ENCODE data around the gene CDH4. TPM values are rescaled to one million over a fixed set of nuclear protein-coding genes. Genes with fewer than 3 reads are reported as not detected.

CDH4 gene
- total and polyA plus RNA-seq, 9 of the 15 experiments (the other 6 are each of a cell fraction or from before 2014, with no cell fraction given) = 0.04 TPM; not detected in 8

DNA sequence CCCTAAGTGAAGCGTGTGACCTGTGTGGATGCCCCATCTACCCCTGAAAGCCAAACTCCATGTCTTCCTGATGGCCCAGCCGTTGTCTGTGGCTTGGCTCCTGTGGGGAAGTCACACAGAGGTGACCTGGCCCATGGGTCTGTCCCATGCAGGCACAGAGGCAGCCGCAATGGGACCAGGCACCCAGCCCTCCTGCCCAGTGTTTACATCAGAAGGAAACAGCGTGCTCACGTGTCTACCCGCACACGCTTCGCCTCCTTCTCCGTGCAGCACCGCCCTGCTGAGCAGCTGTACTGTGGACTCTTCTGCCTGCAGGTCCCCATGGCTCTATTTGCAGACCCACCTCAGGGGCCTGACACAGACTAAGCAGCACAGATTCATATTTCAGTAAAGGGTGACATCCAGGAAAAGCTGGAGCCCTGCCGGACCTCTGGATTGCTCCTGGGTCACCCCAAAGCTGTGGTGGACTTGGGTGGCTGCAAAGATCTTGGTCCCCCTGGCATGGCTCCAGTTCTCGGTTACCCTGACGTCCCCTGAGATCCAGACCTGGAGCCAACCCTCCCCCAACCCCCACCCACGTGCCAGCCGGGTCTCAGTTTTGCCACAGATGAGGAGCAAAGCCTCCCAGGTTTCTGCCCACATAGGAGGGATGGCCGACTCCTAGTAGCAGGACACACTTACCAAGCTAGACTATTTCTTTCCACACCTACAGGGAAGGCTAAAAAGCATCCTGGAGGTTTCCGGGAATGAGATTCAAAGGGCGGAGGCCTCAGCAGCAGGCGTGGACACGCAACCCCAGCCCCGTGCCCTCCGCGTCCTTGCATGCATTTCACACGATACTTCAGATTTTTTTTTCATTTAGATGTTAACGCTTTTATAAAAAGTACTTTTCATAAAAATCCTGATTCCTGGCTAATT lies 120.3 kb downstream of the CDH4 start:
- no peaks in the 10 kb centered on the region for H3K36me3 ChIP-seq (ENCODE audit: control insufficient read depth, insufficient read depth, low read length)
- no peak overlapping the region for H3K4me3 ChIP-seq
- FAIRE-seq (no peak), ATAC-seq (no peak), DNase-seq (ENCODE audit: extremely low read depth in 1 of 4, low spot score in 3 of 4) (no peak)
- H3K9me3 ChIP-seq (replicated peaks; ENCODE audit: control insufficient read depth, insufficient read depth, low read depth, low read length) = no peaks in the 10 kb centered on the region
- no peaks in the 10 kb centered on the region for H3K4me1 ChIP-seq (replicated peaks in 1 of 2; ENCODE audit: control insufficient read depth in 2 of 2, insufficient read depth in 2 of 2, low read length in 2 of 2)
- intact Hi-C loops (cut with micrococcal nuclease) = no loop called here
- no peaks in the 10 kb centered on the region for H4K20me1 ChIP-seq (replicated peaks; ENCODE audit: control insufficient read depth, insufficient read depth, low read length)
- no peak overlapping the region; a peak in 1 of 4 replicates for H3K9ac ChIP-seq (ENCODE audit: insufficient read depth in 1 of 2, low read depth in 2 of 2, low read length in 2 of 2)
- no peak overlapping the region for H2AFZ ChIP-seq (ENCODE audit: low read depth, low read length)
- peaks cover 0 to 24% of the 10 kb centered on the region in 2 experiments; a peak in 3 of 5 replicates for H3K27me3 ChIP-seq (ENCODE audit: control insufficient read depth in 2 of 2, insufficient read depth in 2 of 2, low read length in 2 of 2)
- BruUV-seq (replicated peaks) = no TSS peak
- TF ChIP-seq SAFB (IDR thresholded peaks at IDR 0.05; ENCODE audit: borderline replicate concordance, low read depth, low read length) (no peak), GATA2 (CRISPR knock-in tag; IDR thresholded peaks at IDR 0.05) (no peak), JUN (IDR thresholded peaks at IDR 0.05; ENCODE audit: borderline replicate concordance, low read depth, low read length) (no peak), JUN (CRISPR knock-in tag; IDR thresholded peaks at IDR 0.05; ENCODE audit: borderline replicate concordance) (no peak), ZNF23 (CRISPR knock-in tag; IDR thresholded peaks at IDR 0.05) (no peak), POLR2A (conservative IDR thresholded peaks at IDR 0.05) (no peak), TEAD4 (IDR thresholded peaks at IDR 0.05; ENCODE audit: low read length) (no peak), TEAD4 (CRISPR knock-in tag; IDR thresholded peaks at IDR 0.05; ENCODE audit: borderline replicate concordance) (no peak), SRSF3 (IDR thresholded peaks at IDR 0.05; ENCODE audit: insufficient read depth, low read length) (no peak), ZNF830 (CRISPR knock-in tag; IDR thresholded peaks at IDR 0.05) (no peak), IFI16 (CRISPR knock-in tag; IDR thresholded peaks at IDR 0.05) (no peak), ELF4 (CRISPR knock-in tag; IDR thresholded peaks at IDR 0.05) (no peak), PHF8 (IDR thresholded peaks at IDR 0.05; ENCODE audit: borderline replicate concordance, low read length) (no peak), ZZZ3 (IDR thresholded peaks at IDR 0.05) (no peak)
- TF ChIP-seq, protein P1, sequence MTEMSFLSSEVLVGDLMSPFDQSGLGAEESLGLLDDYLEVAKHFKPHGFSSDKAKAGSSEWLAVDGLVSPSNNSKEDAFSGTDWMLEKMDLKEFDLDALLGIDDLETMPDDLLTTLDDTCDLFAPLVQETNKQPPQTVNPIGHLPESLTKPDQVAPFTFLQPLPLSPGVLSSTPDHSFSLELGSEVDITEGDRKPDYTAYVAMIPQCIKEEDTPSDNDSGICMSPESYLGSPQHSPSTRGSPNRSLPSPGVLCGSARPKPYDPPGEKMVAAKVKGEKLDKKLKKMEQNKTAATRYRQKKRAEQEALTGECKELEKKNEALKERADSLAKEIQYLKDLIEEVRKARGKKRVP (CRISPR knock-in tag; IDR thresholded peaks at IDR 0.05) = no peak
- TF ChIP-seq, protein P2, sequence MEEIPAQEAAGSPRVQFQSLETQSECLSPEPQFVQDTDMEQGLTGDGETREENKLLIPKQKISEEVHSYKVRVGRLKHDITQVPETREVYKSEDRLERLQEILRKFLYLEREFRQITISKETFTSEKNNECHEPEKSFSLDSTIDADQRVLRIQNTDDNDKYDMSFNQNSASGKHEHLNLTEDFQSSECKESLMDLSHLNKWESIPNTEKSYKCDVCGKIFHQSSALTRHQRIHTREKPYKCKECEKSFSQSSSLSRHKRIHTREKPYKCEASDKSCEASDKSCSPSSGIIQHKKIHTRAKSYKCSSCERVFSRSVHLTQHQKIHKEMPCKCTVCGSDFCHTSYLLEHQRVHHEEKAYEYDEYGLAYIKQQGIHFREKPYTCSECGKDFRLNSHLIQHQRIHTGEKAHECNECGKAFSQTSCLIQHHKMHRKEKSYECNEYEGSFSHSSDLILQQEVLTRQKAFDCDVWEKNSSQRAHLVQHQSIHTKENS (CRISPR knock-in tag; IDR thresholded peaks at IDR 0.05) = no peak
- H3K27ac ChIP-seq (ENCODE audit: extremely low read depth, low read depth, low read length) = no peak overlapping the region
- in situ Hi-C loops (cut with MboI) = no loop called here
- no peaks in the 10 kb centered on the region for H3K79me2 ChIP-seq (ENCODE audit: control insufficient read depth, insufficient read depth, low read length)
- whole genome bisulfite sequencing (ENCODE audit: insufficient coverage, low coverage, missing lambda C conversion rate) = under 1% methylated on average over 24 of the region's 25 CpGs
- H3K4me2 ChIP-seq (ENCODE audit: insufficient read depth, low read length) = no peak overlapping the region
- H3K9me1 ChIP-seq (ENCODE audit: control insufficient read depth, insufficient read depth, low read length) = no peaks in the 10 kb centered on the region
- ChIA-PET CTCF (ENCODE audit: low intra/inter-chr PET ratio) (no interaction called here), POLR2A (no interaction called here)
